Fibroblast of skin of right quadriceps (primary cell): ENCODE results near the gene HBE1.
"Not testable (repeated sequence)": the region's sequence is repeated elsewhere in the genome, so short reads cannot be mapped to it uniquely, and the experiment has no call there.

Experiments
- DNase-seq: peaks from one replicate; pipeline ENCODE4 v3.0.0-alpha.2; 2013

HBE1 gene

DNA sequence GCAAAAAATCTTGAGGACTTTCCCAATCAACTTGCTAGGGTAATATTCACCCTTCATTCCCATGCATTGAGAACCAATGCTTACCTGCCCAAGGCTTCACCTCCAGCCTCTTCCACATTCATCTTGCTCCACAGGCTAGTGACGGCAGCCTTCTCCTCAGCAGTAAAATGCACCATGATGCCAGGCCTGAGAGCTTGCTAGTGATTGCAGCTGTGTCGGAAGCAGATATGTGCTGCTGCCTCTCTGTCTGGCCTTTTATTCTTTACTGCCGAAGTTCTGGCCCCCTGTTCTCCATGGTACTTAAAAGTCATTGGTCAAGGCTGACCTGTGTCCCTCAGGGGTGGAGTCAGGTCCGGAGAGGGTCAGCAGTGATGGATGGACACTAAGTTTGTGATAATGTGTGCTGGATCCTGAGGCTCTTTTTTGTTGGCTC, at the start of gene HBE1:
HBE1 (minus strand) TSS at position 231 of the 433 bp plus-strand sequence; CDS start at position 176, 55 bp downstream.
- DNase-seq: no peak

DNA sequence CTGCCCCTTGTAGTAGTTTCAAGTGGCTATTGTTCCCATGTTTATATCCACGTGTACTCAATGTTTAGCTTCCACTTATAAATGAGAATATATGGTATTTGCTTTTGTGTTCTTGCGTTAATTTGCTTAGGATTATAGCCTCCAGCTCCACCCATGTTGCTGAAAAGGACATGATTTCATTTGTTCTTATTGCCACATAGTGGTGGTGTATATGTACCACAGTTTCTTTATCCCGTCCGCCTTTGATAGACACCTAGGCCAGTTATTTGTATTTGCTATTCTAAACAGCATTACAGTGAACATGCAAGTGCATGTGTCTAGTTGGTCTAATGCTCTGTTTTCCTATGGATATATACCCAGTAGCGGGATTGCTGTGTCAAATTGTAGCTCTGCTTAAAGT, 47.5 kb upstream of the HBE1 start:
- DNase-seq: no peak

DNA sequence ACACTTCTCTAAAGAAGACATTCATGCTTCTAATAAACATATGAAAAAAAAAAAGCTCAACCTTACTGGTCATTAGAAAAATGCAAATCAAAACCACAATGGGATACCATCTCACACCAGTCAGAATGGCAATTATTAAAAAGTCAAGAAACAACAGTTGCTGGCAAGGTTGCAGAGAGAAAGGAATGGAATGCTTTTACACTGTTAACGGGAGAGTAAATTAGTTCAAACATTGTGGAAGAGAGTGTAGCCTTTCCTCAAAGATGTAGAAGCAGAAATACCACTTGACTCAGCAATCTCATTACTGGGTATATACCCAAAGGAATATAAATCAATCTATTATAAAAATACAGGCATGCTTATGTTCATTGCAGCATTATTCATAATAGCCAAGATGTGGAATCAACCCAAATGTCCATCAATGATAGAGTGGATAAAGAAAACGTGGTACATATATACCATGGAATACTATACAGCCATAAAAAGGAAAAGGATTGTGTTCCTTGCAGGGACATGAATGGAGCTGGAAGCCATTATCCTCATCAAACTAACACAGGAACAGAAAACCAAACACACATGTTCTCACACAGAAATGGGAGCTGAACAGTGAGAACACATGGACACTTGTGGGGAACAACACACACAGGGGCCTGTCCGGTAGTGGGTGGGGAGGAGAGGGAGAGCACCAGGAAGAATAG, 43.7 kb upstream of the HBE1 start:
- DNase-seq: not testable (repeated sequence)

DNA sequence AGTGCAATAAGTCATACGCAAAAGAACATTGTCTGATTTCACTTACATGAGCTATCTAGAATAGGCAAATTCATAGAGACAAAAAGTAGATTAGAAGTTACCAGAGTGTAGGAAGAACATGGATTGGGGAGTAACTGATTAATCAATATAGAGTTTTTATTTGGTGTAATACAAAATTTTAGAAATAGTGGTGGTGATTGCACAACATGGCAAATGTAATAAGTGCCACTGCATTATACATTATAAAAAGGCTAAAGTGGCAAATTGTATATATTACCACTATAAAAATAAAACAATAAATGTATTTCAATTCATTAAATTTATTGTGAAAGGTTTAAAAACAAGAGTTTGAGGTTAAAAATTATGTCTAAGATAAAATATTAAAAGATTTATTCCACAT, 40.7 kb upstream of the HBE1 start:
- DNase-seq: no peak

DNA sequence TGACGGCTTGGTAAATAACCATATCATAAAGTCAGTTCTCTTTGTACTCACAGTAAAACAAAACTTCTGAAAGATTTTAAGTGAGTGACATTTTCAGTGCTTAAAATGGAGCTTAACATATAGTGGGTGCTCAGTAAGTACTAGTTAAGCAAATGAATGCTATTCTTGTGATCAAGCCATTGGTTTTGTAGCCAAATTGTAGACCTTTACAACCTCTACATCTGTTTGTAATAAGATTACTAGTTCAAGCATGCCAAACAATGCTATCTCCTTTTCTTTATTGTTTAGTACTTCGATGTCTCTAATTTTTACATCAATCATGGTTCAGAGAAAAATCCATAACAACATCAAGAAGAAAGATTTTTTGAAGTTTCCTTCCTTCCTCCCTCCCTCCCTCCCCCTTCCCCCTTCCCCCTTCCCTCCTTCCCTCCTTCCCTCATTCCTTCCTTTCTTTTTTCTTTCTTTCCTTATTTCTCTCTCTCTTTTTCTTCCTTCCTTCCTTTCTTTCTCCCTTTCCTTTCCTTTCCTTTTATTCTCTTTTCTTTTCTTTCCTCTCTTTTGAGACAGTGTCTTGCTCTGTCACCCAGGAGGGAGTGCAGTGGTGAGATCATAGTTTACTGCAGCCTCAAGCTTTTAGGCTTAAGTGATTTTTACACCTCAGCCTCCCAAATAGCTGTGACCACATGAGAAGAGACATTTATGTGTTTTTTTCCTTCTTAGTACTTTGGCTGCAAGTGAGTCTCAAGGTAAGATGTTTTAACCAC, 37.7 kb upstream of the HBE1 start:
- no peak for DNase-seq

DNA sequence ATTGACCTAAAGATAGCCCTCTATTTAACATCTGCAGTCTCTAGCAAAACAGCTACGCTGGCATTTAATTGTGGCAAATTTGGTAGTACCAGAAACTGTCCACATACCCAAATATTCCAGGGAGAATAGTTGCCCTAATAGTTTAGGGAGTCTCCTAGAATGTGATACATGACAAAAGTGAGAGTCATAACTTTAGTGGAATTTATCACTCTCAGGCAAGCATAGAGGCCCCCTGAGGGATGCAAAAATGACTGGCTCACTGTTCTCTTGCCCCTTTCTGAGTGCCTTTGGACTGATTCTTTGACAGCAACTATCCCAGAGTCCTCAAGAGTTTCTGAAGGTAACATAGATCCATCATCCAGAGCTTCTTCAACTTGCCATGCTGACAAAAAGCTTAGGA, 34.3 kb upstream of the HBE1 start:
- DNase-seq: peak; percentile 5

DNA sequence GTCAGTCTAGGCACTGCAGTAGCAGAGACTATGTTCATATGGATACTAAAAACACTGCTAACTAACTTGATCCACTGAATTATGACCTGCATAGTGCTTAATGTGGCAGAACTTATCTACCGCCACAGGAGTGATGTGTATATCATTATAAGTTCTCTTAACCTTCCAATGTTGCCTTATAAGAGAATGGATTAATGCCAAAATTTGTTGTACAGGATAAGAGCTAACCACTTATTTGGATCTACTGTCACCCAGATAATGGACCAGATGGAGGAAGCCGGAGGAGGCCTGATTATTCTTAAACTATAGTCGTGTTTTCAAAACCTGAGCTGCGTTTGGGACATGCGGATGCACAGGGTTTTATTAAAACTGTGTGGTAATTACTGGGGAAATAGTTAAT, 33.9 kb upstream of the HBE1 start:
- no peak for DNase-seq

DNA sequence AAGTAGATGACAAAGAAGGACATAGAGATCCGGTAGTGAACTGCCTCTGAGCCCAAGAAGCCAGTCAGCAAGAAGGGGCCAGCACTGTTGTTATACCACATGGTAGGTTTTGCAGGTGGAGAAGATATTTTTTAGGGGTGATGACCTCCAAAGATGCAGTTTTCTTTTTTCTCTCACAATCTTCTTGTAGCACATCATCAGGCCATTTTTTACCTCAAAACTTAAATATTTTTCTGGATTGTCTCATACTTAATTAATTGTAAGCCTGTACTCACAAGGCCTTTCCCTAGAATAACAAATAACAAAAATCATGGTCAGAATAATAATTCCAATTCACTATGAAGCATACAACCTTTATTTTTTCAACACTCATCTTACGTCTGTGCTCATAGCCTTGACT, 32.1 kb upstream of the HBE1 start, which contains the start of gene OR51B4:
OR51B4 (minus strand) TSS at position 101 of the 400 bp plus-strand sequence; CDS start at position 101, 0 bp downstream.
- DNase-seq: no peak

DNA sequence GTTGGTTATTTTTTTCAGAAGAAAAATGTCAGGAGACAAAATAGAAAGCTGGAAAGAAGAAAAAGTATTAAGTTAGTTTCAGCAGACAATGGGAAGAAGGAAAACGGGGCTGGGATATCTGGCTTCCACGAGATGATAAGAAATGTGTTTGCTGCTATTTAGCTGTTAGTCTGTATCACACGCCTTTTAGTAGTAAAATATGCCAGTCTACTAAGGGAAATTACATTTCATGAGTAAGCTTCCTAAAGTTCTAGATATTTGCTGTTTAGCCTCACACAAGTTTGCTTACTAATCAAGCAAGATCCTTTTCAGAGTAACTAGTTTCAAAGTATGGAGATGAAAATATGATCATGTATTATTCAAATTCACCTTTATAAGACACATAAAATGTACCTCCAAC, 30.5 kb upstream of the HBE1 start:
- no peak for DNase-seq

DNA sequence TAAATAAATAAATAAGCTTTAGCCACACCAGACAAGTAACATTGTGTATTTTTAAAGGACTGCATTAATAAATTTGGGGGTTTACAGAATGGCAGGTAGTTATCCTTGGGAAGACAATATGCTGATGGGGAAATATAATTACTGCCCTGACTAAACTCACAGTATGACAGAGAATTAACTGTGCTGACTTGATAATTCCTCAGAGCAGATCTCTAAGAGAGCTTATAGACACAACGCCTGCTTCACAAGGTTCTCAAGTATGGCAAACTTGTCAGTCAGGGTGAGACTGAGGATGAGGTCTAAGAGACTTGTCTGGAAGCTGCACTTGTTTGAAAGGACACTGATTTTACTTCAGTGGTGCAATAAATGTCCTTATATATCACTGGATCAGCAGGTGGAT, 28.7 kb upstream of the HBE1 start:
- DNase-seq: no peak

DNA sequence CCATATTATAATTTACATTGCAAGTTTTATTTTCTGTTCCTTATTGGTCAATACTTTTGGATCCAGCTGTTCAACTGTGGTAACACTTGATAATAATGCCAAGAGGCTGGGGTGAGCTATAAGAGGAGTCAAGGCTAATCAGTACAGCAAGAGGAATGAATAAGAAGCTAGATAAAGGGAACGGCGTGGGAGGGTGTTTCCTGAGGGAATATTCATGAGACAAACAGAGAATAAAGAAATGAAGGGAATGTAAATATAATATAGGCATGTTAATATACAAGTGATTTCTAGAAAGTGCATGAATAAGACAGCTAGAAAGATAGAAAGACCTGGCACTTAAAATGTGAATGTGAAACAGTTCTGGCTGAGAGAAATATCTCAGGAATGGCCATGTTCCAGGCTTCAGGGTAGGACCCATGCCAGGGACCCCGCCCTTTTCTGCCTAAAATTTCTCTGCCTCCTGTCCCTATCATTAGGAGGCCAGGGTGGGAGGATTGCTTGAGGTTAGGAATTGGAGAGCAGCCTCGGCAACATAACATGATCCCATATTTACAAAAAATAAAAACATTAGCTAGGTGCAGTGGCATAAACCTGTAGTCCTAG, 28.1 kb upstream of the HBE1 start:
- no peak for DNase-seq

DNA sequence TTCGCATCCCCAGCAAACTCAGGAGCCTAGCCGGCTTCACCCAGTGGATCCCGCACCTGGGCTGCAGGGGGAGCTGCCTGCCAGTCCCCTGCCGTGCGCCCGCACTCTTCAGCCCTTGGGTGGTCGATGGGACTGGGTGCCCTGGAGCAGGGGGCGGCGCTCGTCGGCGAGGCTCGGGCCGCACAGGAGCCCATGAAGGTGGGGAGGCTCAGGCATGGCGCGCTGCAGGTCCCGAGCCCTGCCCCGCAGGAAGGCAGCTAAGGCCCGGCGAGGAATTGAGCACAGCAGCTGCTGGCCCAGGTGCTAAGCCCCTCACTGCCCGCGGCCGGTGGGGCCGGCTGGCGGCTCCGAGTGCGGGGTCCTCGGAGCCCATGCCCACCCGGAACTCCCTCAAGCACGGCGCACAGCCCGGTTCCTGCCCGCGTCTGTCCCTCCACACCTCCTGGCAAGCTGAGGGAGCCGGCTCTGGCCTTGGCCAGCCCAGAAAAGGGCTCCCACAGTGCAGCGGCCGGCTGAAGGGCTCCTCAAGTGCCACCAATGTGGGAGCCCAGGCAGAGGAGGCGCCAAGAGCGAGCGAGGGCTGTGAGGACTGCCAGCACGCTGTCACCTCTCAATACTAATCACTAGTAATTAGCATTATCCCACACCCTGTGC, 24.7 kb upstream of the HBE1 start:
- DNase-seq: not testable (repeated sequence)

DNA sequence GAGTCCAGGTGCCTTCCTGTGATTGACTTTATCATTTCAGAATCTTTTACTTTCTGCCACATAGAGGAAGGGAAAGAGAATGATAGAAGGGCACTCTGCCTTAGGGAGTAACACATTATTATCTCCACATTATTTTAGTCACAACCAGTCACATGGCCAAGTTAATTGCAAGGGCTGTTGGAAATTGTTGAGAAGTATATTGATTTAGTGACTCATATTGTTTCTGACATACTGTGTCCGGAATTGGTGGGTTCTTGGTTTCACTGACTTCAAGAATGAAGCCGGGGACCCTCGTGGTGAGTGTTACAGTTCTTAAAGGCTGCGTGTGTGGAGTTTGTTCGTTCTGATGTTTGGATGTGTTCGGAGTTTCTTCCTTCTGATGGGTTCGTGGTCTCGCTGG, 23.3 kb upstream of the HBE1 start:
- no peak for DNase-seq

DNA sequence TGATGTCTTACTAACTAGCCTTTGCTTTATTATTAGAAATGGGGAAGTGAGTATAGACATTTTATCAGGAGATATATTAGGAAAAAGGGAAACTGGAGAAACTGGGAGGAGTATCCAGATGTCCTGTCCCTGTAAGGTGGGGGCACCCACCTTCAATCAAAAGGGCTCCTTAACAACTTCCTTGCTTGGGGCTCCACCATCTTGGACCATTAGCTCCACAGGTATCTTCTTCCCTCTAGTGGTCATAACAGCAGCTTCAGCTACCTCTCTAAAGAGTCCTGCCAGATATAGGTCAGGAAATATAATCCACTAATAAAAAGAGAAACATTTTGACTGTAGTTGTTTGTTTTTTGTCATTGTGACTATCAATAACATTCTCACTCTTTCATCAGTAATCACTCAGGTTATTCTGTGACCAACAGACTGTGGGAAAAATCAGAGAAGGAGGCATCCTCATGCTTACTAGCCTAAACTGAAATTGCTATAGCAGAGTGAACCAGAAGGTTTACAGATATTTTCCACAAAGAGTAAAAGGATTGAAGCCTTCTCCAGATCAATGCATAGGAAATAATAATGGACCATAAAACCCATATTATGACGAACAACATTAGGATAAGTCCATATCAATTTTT, 21.6 kb upstream of the HBE1 start:
- peak; percentile 15 for DNase-seq

DNA sequence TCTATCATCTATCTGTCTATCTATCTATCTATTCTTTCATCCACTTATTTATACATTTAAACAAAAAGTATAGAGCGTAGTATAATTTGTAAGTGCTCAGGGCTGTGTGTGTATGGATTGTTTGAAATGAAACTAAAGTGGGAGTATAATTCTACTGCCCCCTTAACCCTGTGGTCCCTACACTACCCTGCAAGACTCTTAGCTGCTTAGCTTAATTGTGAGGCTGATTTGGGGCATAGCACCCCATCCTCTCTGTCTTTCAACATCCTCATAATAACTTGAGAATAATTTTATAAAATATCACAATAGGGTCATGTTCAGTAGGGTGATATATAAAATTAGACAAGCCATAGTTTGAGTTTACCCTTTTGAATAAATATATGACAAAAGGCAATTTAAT, 20.4 kb upstream of the HBE1 start:
- no peak for DNase-seq

DNA sequence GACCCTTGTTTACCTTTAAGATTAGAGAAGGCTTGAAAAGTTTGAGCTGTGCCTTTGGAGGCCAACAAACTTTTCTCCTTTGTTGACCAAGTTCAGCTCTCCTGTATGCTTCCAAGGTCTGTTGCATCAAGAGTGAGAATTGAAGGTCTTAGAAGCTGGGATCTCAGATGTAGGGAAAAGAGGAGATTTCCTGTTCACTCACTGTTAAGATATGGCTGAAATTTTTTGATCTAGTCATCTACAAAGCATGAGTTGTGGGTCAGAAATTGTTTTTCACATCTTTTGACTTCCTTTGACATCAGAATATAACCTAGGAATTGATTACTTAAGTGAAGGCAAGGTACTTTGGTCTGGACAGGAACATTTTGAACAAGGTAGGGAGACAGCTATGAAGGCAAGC, 20.0 kb upstream of the HBE1 start:
- DNase-seq: peak; percentile 3

DNA sequence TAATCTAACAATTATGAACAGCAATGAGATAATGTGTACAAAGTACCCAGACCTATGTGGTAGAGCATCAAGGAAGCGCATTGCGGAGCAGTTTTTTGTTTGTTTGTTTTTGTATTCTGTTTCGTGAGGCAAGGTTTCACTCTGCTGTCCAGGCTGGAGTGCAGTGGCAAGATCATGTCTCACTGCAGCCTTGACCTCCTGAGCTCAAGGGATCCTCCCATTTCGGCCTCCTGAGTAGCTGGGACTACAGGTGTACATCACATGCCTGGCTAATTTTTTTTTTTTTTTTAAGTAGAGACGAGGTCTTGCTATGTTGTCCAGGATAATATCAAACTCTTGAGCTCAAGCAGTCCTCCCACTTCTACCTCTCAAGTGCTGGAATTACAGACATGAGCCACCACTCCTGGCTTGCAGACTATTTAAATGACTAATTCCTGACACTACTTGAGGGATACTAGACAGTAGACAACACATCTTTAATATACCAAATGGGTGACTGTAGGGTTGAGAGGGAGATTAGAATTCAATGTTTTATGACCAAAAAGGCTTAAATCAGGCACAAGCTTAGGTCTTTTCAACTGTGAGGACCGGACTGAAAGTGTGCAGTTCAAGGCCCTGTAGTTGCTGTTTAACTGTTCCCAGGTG, 19.3 kb upstream of the HBE1 start:
- peak; percentile 4 for DNase-seq

DNA sequence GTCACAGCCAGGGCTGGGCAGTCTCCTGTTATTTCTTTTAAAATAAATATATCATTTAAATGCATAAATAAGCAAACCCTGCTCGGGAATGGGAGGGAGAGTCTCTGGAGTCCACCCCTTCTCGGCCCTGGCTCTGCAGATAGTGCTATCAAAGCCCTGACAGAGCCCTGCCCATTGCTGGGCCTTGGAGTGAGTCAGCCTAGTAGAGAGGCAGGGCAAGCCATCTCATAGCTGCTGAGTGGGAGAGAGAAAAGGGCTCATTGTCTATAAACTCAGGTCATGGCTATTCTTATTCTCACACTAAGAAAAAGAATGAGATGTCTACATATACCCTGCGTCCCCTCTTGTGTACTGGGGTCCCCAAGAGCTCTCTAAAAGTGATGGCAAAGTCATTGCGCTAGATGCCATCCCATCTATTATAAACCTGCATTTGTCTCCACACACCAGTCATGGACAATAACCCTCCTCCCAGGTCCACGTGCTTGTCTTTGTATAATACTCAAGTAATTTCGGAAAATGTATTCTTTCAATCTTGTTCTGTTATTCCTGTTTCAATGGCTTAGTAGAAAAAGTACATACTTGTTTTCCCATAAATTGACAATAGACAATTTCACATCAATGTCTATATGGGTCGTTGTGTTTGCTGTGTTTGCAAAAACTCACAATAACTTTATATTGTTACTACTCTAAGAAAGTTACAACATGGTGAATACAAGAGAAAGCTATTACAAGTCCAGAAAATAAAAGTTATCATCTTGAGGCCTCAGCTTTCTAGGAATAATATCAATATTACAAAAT, 18.6 kb upstream of the HBE1 start:
- DNase-seq: no peak

DNA sequence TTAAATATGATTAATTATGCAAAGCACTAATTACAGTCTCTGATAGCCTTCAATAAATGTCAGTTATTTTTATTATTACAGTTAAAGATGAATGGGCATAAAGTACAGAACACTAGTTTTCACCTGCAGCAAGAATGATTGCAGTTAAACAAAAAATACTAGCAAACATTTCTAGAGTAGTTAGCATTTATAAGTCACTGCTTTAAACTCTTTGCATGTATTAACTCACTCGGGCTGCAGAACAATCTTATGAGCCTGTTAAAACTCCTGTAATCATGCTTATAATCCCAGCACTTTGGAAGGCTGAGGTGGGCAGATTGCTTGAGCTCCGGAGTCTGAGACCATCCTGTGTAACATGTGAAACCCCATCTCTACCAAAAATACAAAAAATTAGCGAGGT, 17.2 kb upstream of the HBE1 start:
- DNase-seq: no peak

DNA sequence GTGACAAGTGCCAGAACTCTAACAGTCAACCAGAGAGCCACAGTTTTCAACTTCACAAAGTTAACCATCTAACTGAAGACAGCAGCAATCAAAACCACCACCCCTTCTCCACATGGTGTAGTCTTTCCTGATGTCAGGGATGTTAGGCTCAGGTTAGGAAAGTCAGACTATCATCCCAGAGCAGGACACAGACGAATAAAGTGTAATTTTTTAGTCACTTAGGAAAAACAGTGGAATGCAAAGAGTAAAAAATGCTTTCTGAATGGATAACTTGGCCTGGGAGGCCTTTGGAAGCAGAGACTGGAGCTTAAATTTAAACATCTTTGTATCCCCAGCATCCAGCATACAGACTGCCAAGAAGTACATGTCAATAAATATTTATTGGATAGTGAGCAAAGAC, 16.6 kb upstream of the HBE1 start:
- no peak for DNase-seq

DNA sequence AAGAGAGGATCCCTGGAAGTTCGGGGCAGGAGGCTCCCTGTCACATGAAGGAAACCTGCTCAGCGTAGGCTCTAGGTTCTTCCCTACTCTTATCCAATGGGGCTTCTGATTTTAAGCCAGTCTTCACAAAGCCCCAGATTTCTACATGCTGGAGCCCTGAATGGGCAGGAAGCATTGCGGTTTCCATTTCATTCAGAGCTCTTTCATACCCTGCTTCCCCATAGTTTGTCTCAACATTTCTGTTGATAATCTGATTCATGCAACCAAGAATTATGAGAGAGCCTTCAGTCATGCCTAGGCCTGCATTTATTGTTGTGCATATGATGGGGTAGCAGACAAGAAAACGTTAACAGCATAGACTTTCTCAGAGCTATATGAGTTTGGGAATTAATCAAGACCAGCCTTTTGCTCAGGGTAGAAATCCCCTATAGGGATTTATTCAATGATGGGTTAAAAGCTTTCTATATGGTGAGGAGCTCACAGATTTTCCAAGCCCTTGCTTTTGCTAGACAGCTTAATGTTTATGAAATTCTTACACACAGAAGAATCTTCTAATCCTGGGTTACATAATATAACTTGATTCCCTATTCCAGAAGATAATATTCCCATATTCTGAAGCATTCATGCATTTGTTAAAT, 16.1 kb upstream of the HBE1 start:
- DNase-seq: no peak
